ENCODE results near the gene SLC2A8.

The SLC2A8 gene

DNA sequence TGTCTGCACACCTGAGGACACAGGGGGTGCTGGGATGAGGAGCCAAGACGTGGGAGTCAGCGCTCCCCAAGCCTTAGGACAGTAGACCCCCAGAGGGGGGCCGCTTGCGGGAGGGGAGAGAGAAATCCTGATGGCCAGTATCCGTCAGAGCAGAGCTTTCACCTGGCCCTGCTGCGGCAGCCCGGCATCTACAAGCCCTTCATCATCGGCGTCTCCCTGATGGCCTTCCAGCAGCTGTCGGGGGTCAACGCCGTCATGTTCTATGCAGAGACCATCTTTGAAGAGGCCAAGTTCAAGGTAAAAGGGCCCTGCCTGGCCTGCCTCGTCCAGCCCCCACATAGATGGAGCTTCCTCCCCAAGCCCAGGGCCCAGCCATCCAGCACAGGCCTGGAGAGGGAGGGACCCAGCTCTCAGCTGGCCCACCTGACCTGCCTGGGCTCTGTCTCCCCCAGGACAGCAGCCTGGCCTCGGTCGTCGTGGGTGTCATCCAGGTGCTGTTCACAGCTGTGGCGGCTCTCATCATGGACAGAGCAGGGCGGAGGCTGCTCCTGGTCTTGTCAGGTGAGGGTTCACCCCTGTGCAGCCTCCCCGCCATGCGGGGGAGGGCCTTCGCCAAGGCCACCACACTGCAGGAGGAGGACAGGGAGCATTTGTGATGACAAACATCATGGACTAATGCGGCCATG, 6.7 kb downstream of the SLC2A8 start:
- ATAC-seq (no peak), DNase-seq (no peak)

DNA sequence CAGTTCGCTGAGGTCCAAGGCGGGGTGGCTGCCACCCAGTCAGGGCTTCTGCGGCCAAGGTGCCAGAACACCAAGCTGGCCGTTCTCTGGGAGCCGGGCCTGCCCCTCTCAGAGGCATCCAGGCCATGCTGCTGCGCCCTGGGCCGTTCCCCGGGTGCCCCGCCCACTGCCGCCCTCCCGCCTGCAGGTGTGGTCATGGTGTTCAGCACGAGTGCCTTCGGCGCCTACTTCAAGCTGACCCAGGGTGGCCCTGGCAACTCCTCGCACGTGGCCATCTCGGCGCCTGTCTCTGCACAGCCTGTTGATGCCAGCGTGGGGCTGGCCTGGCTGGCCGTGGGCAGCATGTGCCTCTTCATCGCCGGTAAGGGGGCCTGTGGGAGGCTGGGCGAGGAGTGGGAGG, 7.7 kb downstream of the SLC2A8 start:
- DNase-seq (no peak), ATAC-seq (no peak)

DNA sequence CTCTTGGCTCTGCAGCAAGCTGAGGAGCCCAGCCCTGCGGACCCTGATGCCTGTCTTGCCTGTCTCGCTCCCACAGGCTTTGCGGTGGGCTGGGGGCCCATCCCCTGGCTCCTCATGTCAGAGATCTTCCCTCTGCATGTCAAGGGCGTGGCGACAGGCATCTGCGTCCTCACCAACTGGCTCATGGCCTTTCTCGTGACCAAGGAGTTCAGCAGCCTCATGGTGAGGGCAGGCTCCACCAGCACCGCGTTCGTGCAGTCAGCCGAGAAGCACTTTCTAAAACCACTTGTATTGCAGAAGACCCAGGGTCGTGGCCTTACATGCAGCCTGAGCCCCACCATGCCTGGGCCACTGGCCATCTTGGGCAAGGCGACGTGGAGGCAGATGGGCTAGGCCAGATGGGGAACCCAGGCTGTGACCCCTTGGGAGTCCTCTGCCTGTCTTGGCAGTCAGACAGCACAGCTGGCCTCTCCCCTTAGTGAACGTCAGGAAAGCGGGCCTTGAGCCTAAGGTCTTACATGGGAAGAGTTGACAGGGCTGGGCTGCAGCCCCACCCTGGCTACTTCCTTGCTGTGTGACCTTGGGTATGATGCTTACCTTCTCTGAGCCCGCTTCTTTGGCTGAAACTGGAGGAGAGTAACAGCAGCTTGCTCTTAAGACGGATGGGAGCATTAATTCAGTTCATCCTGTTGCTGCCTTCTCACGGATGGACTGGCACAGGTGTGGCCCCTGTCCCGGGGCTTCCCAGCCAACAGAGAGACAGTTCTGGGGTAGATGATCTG, 8.6 kb downstream of the SLC2A8 start:
- DNase-seq (no peak), ATAC-seq (no peak)

DNA sequence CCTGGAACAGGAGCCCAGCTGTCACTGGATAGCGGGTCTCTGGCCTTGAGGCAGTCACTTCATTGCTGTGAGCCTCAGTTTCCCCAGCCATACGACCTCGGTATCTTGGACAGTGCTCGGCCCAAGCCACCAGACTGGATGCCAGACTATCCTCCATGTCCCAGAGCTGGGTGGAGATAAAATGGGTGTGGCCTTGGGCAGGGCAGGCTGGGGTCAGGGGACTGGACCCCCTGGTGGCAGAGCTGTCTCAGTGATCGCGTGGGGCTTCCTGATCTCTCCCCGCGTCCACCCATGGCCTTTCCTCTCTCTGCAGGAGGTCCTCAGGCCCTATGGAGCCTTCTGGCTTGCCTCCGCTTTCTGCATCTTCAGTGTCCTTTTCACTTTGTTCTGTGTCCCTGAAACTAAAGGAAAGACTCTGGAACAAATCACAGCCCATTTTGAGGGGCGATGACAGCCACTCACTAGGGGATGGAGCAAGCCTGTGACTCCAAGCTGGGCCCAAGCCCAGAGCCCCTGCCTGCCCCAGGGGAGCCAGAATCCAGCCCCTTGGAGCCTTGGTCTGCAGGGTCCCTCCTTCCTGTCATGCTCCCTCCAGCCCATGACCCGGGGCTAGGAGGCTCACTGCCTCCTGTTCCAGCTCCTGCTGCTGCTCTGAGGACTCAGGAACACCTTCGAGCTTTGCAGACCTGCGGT, 10.0 kb downstream of the SLC2A8 start:
- no peak for ATAC-seq

DNA sequence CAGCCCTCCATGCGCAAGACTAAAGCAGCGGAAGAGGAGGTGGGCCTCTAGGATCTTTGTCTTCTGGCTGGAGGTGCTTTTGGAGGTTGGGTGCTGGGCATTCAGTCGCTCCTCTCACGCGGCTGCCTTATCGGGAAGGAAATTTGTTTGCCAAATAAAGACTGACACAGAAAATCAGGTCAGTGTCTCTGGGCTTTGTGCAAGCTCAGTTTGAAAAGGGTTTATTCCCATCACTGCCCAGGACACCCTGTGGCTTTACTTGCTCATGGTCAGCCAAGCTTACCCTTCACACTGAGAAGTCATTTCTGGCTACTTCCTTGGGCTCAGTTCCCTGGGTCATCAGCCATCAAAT, 10.5 kb downstream of the SLC2A8 start:
- DNase-seq = no peak
- ATAC-seq = no peak

More for the DNA sequence above, 10.0 kb downstream of the SLC2A8 start:
- DNase-seq = no peak

DNA sequence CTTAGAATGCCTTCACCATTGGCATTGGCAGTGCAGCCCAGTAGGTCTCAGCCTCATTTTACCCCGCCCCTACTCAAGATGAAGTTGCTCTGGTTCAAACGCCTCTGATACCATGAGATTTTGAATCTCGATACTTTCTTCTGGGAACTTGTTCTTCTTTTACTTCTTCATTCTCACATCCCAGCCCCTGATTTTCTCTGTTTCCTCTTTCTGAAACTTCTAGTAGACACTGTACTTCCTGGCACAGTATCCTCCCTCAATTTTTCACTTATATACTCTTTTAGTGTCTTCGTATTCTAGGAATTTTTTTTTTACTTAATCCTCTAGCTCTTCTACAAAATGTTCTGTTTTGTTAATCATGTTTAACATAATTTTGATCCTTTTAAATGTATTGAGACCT, 14.2 kb downstream of the SLC2A8 start:
- no peak for ATAC-seq
- no peak for DNase-seq

DNA sequence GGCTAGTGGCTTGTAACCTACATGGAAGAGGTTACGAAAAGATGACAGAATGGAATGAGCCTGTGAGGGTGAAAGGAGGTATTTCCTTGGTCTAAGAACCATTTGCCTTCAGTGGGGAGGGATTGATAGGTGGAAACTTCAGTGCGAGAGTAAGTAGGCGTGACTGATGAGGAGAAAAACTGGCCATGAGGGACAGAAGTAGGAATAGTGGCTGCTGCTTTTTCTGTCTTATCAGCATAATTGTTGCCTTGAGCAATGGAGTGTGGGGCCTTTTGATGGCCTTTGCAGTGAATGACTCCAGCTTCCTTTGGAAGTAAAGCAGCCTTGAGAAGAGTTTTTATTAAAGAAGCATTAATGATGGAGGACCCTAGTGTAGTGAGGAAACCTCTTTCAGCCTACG, 18.2 kb downstream of the SLC2A8 start:
- ATAC-seq = no peak
- no peak for DNase-seq

DNA sequence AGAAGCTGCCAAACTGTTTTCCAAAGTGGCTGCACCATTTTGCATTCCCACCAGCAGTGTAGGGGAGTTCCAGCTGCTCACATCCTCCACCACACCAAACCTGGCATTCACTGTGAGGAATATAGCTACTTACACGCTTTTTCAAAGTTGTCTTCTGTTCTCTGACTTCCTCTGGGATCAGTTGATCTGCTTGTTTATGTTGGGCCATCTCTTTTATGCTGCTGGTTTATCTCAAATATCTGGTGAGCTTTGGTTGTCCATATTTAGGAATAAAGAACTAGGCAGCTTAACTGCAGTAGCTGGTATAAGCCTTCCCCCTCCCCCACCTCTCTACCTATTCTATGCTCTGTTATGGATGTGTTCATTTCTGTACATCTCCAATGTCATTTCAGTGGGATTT, 18.7 kb downstream of the SLC2A8 start:
- DNase-seq (no peak), ATAC-seq (no peak)

DNA sequence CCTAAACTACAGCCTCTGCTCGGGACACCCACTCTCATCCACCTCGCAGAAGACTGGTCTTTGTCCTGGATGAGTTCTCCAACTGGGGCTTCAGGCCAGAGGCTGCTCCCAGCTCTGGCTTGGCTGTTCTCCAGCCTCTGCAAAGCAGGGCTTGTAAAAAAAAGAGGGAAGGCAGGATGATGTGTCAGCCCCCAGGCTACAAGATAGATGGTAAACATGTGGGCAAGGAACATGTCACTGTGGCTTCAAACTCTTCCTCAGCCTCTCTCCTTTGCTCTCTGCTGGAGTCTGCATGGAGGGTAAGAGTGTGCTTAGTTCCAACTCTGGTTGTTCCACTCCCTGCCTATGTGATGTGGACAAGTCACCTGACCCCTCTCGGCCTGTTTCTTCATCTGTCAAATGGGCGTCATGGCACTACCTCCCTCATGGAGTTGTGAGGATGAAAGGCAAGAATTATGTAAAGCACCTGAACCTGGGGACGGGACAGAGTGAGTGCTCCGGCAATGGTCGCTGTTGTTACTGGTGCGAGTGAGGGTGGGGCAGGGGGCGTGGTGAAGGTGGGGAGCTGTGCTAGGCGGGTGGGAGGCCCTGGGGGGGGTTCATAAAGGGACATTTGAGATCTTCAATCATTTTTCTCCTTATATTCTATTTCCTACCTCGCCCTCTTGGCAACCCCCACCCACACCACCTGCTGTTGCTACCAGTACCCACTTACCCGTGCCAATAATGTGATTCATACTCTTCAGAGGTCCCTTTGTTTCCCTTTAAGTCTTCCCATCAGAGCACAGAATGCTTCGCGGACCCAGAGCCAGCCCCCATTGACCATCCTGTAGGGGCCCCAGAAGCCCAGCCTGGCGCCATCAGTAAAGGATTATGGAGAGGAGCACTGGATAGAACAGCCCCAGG, 20.4 kb downstream of the SLC2A8 start:
- ATAC-seq (peak; percentile 29), DNase-seq (no peak)

DNA sequence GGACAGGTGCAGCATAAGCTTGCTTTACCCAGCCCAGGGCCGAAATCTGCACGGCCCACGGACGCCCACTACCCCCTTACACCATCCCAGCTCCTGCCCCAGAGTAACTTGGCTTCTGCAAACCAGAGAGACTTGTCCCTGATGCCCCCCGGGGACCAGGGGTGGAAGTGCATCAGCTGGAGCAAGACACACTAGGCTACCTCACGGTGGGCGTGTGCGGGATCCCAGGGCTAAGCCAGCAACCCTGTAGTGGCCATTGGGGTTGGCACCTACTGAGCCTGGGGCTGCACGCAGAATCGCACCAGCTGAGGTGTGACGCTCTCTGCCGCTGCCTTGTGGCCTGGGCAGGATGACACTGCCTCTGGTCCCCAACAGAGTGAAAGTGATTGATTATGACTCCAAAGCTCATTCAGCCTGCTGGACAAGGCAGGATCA, 21.1 kb downstream of the SLC2A8 start:
- ATAC-seq = peak; percentile 63
- DNase-seq = peak; percentile 55

DNA sequence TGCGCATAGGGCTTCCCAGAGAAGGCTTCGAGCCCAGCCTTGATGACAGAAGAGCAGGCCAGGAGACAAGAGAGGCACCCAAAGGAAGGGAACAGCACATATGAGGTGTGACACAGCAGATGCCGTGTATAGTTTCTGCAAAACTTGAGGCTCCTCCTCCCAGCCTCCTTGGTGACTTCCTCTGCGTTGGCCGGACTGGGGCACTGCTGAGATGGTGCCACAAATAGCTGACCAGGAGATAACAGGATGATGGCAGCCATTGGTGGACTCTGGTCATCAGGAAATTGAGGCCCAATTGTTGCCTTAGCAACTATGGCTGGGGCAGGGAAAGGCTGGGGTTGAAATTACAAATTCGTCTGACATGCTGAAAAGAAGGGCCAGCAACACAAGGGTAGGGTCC, 22.4 kb downstream of the SLC2A8 start:
- ATAC-seq (no peak), DNase-seq (no peak)

DNA sequence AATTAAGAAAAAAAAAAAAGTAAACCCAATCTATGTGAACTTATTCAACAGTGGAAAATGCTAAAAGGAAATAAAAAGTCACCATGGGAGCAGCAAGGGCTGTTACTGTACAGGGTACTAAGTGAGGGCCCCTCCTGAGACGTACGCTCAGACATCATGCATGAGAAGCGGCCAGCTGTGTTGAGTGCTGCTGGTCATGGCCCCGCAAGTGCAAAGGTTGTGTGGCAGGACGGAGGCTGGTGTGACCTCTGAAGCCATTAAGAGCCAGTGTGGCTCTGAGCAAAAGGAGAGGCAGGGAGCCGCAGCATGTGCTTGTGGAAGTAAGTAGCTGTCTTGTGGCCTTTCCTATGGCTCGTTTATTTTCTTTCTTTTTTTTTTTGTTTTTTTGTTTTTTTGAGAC, 24.1 kb downstream of the SLC2A8 start:
- no peak for ATAC-seq
- no peak for DNase-seq

DNA sequence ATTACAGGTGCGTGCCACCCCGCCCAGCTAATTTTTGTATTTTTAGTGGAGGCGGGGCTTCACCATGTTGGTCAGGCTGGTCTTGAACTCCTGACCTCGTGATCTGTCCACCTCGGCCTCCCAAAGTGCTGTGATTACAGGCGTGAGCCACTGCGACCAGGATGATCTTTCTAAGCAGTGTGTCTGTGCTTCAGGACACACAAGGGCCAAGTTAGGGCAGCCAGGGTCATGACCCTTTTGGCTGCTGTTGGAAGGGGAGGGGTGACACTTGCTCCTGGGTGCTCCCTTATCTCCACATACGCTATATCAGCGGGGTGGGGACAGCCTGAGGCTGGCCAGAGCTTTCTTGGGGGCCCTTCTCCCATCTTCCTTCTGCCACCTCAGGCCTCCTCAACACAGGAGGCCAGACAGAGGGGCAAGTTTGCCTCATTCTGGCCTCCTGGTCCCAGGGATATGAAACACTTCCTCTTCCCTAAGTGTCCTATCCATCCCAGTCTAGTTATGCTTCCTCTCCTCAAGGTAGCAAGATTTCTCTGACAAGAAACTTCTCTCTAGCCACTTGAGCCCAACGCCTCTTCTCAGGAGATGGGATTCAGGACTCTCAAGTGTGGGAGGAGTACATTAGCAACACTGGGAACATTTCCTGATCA, 25.3 kb downstream of the SLC2A8 start:
- ATAC-seq = no peak
- DNase-seq = no peak

DNA sequence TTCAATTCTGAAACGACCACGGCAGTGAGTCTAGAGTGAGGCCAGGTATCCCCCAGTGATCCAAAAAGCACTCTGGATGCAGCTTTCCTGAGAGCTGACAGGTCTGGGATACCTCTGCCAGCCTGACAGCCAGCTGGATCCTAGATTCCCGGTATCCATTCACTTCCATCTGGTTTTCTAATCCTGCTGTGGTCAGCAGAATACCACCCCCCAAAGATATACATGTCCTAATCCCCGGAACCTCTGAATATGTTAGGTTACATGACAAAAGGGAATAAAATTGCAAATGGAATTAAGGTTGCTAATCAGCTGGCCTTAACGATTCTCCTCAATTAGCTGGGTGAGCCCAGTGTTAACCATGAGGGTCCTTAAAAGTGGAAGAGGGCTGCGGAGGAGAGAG, 25.8 kb downstream of the SLC2A8 start:
- DNase-seq (no peak), ATAC-seq (no peak)

DNA sequence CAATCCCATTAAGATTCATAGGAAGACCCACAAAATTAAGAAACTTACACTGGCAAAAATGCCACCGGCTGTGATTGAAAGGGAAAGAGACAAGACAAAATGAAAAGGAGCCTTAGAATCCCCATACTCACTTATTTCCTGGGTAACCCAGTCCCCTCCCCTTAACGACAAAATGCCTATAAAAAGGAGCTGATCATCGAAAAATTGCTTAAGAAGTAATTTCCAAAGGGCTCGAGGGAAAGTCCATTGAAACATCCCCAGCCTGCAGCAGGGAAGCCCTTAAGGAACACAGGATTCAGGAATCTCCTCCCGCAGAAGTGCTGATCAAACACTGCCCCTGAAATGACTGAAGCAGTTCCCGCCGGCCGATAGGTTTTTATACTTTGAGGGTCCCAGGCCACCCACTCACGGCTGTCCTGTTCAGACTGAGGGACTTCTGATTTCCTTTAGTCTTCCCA, 26.5 kb downstream of the SLC2A8 start:
- ATAC-seq (no peak), DNase-seq (no peak)

DNA sequence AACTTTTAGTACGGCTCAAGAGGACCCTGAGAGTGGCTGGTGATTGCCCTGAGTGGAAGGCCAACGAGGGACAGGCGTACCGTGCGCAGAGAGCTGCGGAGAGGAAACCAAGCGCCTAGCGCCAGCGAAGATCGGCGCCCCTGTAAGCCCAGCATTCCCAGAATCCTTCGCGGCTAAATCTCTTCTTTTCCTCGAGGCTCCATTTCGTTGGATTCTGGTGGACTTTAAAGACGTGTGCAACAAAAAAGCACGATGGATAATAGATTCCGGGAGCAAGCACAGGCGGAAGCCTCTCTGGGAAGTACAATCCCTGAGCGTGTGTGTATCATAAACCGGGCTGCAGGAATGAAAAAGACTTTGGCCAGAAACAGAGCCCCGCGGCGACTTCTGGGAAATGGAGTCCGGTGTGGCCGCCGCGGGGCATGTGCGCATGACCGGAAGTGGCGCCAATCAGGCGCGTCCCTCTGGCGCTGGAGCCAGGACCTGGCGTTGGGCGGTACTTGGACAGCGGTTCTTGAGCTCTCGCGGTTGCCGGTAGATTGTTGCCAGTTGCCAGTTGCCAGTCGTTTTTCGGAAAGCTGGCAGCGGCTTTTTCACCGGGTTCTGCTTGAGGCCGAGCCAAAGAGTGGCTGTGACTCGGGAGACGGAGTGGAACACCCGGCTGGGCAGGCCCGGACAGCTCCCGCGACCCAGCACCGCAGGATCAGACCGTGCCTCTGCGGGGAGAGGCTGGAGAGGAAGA, 27.1 kb downstream of the SLC2A8 start, which contains the start of gene ZNF79:
Gene ZNF79, plus strand, starts transcription at position 449 of the 742 bp plus-strand sequence. CDS start 406 bp downstream, outside the sequence.
- DNase-seq (peak; percentile 95), ATAC-seq (peak; percentile 70)

DNA sequence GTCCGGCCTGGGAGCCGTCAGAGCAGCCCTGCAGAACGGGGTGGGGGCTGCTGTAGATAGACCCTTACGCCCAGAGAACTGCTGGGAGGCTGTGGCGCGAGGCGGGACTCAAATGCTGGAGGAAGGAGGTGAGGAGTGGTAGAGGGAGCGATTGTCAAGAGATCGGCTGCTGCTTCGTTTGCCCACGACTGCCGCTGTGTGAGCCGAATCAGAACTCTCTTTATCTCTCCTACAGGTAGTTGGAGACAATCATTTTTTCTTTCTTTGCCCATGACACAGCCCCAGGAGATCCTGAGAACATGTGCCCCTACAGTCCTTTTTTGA, 27.7 kb downstream of the SLC2A8 start:
- DNase-seq (peak; percentile 48), ATAC-seq (peak; percentile 7)

DNA sequence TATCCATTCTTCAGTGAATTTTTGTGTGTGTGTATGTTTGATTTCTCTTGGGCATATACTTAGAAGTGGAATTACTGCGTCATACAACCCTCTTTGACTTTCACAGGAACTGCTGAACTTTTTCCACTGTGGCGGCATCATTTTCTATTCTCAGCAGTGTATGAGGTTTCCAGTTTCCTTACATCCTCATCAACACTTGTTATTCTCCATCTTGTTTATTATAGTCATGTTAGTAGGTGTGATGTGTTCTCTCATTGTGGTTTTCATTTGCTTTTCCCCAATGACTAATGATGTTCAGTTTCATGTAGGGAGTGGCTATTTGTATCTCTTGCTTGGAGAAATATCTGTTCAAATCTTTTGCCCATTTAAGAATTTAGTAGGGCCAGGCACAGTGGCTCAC, 29.8 kb downstream of the SLC2A8 start:
- DNase-seq (no peak), ATAC-seq (peak; percentile 79)

DNA sequence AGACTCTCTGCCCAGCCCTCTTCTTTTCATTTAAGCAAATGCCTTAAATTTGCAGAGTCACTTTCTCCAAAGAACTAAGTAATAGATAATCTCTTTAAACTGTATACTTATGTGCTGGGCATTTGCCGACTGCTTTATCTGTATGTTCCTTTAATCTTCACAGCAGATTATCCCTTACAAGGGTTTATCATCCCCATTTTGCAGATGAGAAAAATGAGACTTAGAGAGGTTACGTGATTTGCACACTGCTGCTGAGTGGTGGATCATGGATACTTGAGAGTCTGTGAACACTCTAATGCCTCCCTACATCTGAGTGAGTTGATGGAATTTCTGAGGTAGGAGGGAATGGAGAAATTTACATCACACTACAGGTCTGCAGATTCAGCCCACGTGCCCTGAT, 31.4 kb downstream of the SLC2A8 start:
- ATAC-seq (no peak), DNase-seq (no peak)

DNA sequence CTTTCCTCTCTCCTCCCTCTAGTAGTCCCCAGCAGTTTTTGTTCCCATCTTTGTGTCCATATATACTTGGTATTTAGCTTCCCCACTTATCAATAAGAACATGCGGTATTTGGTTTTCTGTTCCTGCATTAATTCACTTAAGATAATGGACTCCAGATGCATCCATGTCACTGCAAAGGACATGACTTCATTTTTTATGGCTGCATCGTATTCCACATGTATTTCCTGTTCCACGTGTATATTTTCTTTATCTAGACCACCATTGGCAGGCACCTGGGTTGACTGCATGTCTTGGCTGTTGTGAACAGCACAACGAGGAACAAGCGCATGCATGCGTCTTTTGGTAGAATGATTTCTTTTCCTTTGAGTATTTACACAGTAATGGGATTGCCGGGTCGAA, 33.4 kb downstream of the SLC2A8 start:
- DNase-seq (no peak), ATAC-seq (no peak)

Data from stimulated activated naive CD8-positive, alpha-beta T cell treated with anti-CD3 and anti-CD28 coated beads, Interleukin-15, Interleukin-2, amounts not matched to agents 100 U/mL and 50 U/mL, for 24 hours (primary cell).